GM19455 (cell line): ENCODE data around the gene NTM.
A peak's percentile ranks its signal among the peaks of the same experiment; 100 is the strongest.

Experiments
- ATAC-seq: cut with Tn5 transposase; IDR thresholded peaks from one replicate; pipeline ENCODE4 v1.9.1; 2021; ENCODE audit not compliant: unreplicated experiment

The NTM gene

GRCh38 chr11:131682373-131683015 lies 312.1 kb downstream of the NTM start:
- ATAC-seq, result no peak

GRCh38 chr11:131683131-131683530 lies 312.7 kb downstream of the NTM start:
- no peak for ATAC-seq

DNA sequence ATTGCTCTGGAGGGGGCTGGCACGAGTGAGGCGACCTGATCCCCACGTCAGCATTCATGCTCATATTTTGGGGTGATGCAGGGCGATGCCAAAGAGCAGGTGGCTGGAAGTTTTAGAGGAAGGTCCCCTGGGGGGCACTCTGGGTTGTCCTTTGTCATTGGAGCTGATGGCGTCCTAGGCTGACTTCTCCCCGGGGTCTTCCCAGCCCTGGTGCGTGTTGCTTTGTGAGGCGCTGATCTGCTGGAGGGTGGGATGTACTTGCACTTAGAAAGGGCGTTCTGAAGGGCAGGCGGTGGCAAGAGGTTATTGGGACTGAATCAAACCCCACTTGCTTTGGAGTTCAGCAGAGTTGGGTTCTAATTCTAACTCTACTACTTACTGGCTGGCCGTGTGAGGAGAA lies 313.3 kb downstream of the NTM start:
- ATAC-seq, result no peak

GRCh38 chr11:131684111-131685060 lies 314.0 kb downstream of the NTM start:
- ATAC-seq, result no peak

GRCh38 chr11:131685206-131685605 lies 314.8 kb downstream of the NTM start:
- no peak for ATAC-seq

DNA sequence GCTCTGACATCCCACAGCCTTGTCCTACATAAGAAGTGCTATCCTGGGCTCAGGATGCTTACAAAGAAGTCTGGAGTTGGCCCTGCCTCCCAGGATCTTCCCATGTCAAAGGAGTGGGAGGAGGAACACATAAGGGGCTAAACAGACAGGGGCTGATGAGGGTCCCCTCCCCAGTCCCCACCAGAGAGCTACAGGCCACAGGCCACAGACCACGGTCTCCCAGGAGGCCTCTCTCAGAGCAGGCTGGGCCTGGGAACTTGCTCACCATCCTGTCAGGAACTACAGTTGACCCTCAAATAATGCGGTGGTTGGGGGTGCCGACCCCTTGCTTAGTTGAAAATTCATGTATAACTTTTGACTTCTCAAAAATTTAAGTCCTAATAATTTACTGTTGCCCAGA lies 315.5 kb downstream of the NTM start:
- no peak for ATAC-seq

GRCh38 chr11:131686836-131687235 lies 316.4 kb downstream of the NTM start:
- ATAC-seq, result no peak

DNA sequence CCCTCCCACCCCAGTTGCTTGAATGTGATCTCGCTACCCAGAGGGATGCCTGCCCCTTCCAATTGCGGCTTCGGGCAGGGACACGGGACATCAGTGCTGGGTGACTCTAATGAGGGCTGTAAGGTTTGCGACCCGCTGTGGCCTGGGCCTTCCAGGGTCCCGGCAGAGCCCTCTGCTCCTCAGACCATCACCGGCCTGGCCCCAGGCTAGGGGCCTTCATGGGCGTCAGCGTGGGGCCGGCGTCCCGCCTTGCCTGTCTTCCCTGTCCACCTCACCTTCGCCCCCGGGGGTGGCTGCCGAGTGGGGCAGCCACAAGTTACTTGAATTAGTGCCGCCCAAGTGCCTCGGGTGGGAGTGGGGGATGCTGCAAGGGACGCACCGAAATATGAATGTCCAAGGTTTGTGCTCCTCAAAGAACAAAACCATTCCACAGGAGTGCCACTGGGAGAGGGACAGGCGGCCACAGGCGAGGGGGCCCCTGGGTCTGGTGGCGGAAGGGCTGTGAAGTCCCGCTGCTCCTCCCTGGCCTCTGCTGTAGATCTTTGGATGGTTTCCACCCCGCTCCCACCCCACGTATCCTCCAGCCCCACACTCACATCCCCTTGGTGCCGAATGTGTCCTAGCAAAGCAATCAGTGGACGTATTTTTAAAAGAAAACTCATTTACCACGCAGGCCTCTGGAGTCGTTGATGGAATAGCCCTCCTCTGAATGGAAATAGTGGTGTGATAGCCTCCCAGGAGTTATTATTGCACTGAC lies 317.1 kb downstream of the NTM start:
- ATAC-seq, result no peak

DNA sequence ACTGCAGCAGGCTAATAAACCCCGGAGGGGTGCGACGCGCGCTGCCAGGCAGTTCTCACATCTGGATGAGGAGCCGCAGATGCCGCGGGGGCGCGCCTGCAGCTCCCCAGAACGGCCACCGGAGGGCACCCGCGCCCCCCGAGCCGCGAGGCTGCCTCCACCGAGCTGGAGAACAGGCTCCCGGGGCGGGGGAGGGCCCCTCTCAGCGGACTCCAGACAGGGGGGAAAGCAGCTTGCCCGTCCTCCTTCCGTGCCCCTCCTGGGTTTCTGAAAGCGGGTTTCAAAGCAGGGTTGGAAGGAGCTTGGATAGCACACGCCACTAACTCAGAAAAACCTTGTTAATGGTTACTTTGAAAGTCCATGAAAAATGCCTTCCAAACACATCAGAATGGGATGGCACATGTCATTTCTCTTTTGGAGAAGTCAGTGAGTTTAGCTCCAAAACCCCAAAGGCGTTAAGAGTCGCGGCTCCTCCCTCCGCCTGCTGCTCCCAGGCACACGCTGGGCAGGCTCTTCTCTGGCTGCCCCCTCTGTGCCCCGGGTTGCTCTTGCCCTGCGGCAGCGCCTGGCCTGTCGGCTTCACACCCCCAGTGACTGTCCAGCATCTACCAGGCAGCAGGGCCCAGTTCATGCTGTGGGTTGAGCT lies 317.8 kb downstream of the NTM start:
- peak; percentile 79 for ATAC-seq

DNA sequence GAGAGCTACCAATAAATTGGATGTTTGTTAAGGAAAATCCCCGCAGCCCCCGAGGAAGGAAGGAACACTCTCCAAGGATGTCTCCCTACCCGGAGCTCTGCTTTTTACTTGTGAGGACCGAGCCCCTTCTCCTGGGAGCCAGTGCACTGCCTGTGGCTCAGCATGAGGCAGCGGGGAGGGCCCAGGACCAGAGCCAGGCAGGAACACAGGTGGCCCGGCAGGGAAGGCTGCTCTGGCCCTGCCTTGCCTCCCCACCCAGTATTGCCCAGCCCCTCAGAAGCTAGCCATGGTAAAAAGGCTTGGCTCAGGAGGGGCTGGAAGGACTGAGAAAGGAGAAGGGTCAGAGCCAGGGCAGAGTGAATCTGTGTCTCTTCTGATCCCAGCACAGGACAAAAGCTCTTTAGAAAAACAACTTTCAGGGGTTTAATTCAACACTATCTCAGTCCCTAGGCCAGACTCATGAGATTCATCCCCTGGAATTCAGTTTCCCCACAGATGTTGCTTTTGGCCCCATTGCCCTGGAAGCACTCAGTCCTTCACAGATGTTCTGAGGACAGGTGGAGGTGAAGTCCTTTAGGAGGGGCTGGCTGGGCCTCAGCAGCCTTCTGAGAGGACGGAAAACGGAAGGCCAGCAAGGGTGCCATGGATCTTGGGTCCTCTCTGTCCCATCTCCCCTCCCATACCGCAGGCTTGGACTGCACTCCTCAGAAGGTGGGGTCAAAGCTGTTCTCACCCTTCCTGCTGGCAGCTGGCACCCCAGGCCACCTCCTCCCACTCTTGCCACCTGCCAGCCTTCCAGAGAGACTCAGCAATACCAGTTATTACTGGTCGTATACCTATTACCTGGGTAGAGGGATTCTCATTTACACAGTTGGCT lies 318.9 kb downstream of the NTM start:
- ATAC-seq, result no peak

DNA sequence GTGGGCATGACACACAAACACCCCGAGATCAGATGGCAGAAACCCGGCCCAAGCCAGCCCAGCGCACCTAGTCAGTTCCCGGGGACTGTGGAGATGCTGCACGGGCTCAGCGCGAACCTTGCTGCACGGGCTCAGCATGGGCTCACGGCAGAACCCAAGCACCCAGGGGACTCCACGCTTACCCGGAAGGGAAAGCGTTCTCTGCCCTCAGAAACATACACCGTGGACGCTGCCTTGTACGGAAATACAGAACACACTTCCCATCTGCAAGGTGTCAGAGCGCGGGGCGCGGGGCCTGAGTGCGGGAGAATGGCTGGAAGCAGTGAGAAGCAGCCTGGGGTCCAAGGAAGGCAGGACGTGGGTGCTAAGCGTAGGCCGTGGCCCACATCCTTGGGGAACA lies 319.9 kb downstream of the NTM start:
- no peak for ATAC-seq

DNA sequence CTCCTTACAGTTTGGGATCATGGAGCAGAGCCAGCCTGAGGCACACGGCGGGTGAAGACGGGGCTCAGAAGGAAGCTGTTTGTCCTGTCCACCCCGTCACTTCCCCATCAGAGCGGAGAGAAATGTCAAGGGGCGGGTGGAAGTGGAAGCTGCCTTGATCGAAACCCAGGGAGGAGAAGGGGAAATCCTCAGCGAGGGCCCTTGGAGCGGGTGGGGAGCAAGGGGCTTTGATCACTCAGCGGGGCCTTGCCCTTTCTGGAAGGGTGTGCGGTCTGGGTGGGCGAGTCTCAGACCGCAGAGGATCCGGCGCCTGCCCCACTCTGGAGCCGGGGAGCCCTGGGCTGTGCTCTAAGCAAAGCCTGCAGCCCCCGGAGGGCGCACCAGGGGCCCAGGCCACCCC lies 320.4 kb downstream of the NTM start:
- no peak for ATAC-seq

GRCh38 chr11:131691181-131692041 lies 321.0 kb downstream of the NTM start:
- ATAC-seq, result no peak

DNA sequence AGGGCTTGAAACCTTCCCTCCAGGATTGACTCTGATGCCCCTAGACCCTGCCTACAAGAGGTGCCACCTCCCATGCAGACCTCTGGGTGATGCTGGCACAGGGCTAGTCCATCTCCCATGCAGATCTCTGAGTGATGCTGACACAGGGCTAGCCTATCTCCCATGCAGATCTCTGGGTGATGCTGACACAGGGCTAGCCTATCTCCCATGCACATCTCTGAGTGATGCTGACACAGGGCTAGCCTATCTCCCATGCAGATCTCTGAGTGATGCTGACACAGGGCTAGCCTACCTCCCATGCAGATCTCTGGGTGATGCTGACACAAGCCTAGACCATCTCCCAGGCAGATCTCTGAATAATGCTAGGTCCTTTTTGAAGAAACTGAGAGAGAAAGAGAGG lies 321.7 kb downstream of the NTM start:
- no peak for ATAC-seq

GRCh38 chr11:131692961-131693360 lies 322.5 kb downstream of the NTM start:
- no peak for ATAC-seq

DNA sequence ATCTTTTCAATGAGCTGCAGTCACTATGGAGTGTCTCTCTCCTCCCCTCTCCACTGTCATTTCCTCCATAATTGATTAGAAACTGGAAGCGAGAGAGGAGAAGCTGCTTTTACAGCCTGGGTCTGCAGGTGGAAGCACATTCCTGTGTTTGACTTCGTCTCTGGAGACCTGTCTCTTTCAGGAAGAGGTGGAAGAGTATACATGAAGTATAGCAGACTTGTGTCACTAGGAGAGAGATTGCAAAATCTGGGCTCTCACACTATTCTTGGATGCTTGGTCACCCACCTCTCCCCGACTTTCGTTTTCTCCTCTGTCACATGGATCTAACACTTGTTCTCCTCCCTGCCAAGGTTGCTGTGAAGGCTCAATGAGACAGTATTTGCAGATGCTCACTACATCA lies 323.3 kb downstream of the NTM start:
- ATAC-seq, result no peak

- ATAC-seq, result peak; percentile 80
Observed at GRCh38 chr11:131694526-131695424, 324.4 kb downstream of the NTM start.

DNA sequence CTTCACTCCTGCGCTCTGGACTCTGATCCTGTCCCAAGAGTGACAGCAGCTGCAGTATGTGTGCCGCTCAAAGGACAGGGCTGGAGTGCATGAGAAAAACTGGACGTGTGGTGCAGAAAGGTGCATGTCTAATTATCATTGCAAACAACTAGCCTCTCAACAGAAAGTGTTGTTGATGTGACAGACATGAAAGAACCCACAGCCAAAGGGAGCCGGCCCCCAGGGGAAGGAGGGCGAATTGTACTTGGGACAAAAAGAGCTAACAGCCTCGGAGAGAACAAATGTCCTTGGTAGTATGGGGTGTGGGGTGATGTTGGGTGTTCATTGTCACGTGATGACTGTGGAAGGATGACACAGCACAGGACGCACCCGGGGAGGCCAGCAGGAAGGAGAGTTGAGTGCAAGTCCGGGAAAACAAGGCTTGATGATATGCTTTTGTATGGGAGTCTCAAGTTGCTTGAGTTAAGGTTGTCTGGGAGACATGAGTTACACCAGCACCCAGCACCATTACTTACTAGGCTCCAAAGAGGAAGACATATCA lies 325.5 kb downstream of the NTM start:
- no peak for ATAC-seq
